Fibroblast of lung (primary cell): ENCODE results near the gene ZNRF3. TPM values are rescaled to one million over a fixed set of nuclear protein-coding genes. Genes with fewer than 3 reads are reported as not detected.

Experiments
- DNase-seq, 2 donors: peaks; one replicate each; pipeline versions ENCODE4 v3.0.0 to v3.0.0-alpha.2; 2010; ENCODE audit warnings: low read depth in 2 of 2
- H2AFZ ChIP-seq: 2 replicates; pipeline ENCODE4 v1.5.1; 2012; ENCODE audit warnings: low read length, control low read depth, inconsistent platforms
- H3K27ac ChIP-seq: 2 replicates; pipeline ENCODE4 v1.5.1; 2011; ENCODE audit warnings: low read length, control low read depth; ENCODE audit not compliant: insufficient read depth
- H3K27me3 ChIP-seq: 2 replicates; pipeline ENCODE4 v1.5.1; 2011; ENCODE audit warnings: mild to moderate bottlenecking, low read length; ENCODE audit not compliant: control insufficient read depth, insufficient read depth
- H3K36me3 ChIP-seq: 2 replicates; pipeline ENCODE4 v1.5.1; 2011; ENCODE audit warnings: low read length; ENCODE audit not compliant: control insufficient read depth, insufficient read depth
- H3K4me1 ChIP-seq: 2 replicates; pipeline ENCODE4 v1.5.1; 2011; ENCODE audit warnings: low read length; ENCODE audit not compliant: control insufficient read depth, insufficient read depth; ENCODE audit errors: extremely low read depth
- H3K4me2 ChIP-seq: 2 replicates; pipeline ENCODE4 v1.5.1; 2011; ENCODE audit warnings: low read length, control low read depth; ENCODE audit not compliant: insufficient read depth; ENCODE audit errors: extremely low read depth
- H3K4me3 ChIP-seq, 4 experiments: fragments of 200-600 bp in 1 of 4; sonication (generic) in 1 of 4; replicated peaks in 1 of 4; 2 replicates each; pipeline ENCODE4 v1.5.1; 2011 to 2016; ENCODE audit warnings: low read length in 4 of 4, low read depth in 3 of 4, mild to moderate bottlenecking in 3 of 4, control low read depth in 2 of 4, inconsistent platforms in 1 of 4, mixed read lengths in 1 of 4; ENCODE audit not compliant: insufficient read depth in 1 of 4; ENCODE audit errors: control extremely low read depth in 1 of 4
- H3K79me2 ChIP-seq: 2 replicates; pipeline ENCODE4 v1.5.1; 2012; ENCODE audit warnings: mild to moderate bottlenecking, low read length, inconsistent platforms; ENCODE audit not compliant: control insufficient read depth, insufficient read depth
- H3K9ac ChIP-seq: 2 replicates; pipeline ENCODE4 v1.5.1; 2011; ENCODE audit warnings: mild to moderate bottlenecking, low read length, control low read depth; ENCODE audit not compliant: insufficient read depth
- H3K9me3 ChIP-seq: 2 replicates; pipeline ENCODE4 v1.5.1; 2012; ENCODE audit warnings: low read depth, low read length; ENCODE audit not compliant: control insufficient read depth, insufficient read depth
- H4K20me1 ChIP-seq: 2 replicates; pipeline ENCODE4 v1.5.1; 2011; ENCODE audit warnings: low read length; ENCODE audit not compliant: control insufficient read depth, insufficient read depth; ENCODE audit errors: extremely low read depth
- EZH2 ChIP-seq: IDR thresholded peaks from 2 replicates; pipeline ENCODE4 v1.5.1; 2012; ENCODE audit warnings: low read length, control low read depth, mild to moderate bottlenecking; ENCODE audit errors: missing control alignments
- polyA plus RNA-seq, 2 donors: library from polyadenylated mRNA; depleted of rRNA in 1 of 2; stranded (reverse) in 1 of 2; unstranded in 1 of 2; fragments of >200 nt; gene quantifications; 2 replicates each; pipeline ENCODE4 v1.2.1, GENCODE V29; 2011 to 2012; ENCODE audit warnings: missing spikeins in 1 of 2
- total RNA-seq: library from RNA; depleted of rRNA; stranded (reverse); fragments of >200 nt; gene quantifications from 2 replicates; pipeline ENCODE4 v1.2.1, GENCODE V29; 2014
- TF ChIP-seq, protein P1 (sequence below), 2 donors: IDR thresholded peaks in 1 of 2; conservative IDR thresholded peaks in 1 of 2; 1 replicate in 1 of 2; 2 replicates in 1 of 2; pipeline ENCODE4 v1.5.1; 2011 to 2012; ENCODE audit warnings: low read length in 2 of 2, control low read depth in 1 of 2, inconsistent platforms in 1 of 2, low read depth in 1 of 2, mild to moderate bottlenecking in 1 of 2

ZNRF3 gene
- total and polyA plus RNA-seq, 2 donors (not counting 1 experiment from before 2014, with no cell fraction given) = 1.1 to 2.6 TPM

DNA sequence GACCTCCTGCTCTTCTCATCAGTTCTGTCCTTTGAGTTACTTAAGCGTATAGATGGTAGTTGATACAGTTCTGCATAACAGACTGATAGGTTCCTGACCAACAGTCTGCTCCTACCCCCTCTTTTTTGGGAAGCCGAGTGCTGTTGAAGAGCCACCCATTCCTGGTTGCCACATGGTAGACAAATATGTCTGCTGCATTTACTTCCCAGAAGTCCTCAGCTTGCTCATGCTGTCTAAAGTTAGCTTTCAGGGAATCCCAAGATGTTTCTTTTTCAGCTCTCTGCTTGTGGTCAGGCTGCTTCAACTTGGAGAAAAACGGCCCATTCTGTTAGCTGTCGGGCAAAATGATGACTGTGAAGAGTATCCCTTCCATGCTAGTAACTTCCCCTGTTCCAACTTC, 129.6 kb downstream of the ZNRF3 start:
- Histone ChIP-seq H3K4me1 (no peaks in the 10 kb centered on the region), H3K27ac (no peak overlapping the region), H3K4me3 (no peak overlapping the region), H3K4me2 (no peak overlapping the region), H4K20me1 (no peaks in the 10 kb centered on the region), H3K9me3 (no peaks in the 10 kb centered on the region), H2AFZ (no peak overlapping the region), H3K9ac (no peak overlapping the region), H3K36me3 (no peaks in the 10 kb centered on the region), H3K79me2 (no peaks in the 10 kb centered on the region), H3K27me3 (no peaks in the 10 kb centered on the region)
- TF ChIP-seq EZH2 = no peak
- no peak for DNase-seq

DNA sequence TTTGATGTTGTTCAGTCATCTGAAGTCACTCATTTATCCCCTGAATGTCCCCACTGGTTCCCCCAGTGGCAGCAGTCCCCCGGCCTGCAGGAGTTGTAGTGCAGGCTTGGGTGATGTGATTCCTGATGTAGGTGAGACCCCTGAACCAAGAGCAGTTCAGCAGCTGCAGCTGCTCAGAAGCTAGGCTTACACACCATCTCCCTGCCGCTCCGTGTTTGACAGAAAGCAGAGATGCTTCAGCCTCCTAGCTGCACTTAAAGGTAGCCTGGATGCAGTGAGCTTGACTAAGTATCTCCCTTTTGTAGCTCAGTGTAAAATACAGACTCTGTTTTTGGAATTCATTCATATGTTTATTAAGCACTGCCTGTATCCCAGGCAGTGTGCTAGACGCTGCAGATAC, 130.9 kb downstream of the ZNRF3 start:
- no peaks in the 10 kb centered on the region for H4K20me1 ChIP-seq
- no peak overlapping the region for H2AFZ ChIP-seq
- no peaks in the 10 kb centered on the region for H3K4me1 ChIP-seq
- no peak overlapping the region for H3K4me3 ChIP-seq
- H3K27ac ChIP-seq = no peak overlapping the region
- no peaks in the 10 kb centered on the region for H3K36me3 ChIP-seq
- DNase-seq = no peak
- H3K27me3 ChIP-seq = no peaks in the 10 kb centered on the region
- H3K79me2 ChIP-seq = no peaks in the 10 kb centered on the region
- no peak overlapping the region for H3K9ac ChIP-seq
- TF ChIP-seq, protein P1, sequence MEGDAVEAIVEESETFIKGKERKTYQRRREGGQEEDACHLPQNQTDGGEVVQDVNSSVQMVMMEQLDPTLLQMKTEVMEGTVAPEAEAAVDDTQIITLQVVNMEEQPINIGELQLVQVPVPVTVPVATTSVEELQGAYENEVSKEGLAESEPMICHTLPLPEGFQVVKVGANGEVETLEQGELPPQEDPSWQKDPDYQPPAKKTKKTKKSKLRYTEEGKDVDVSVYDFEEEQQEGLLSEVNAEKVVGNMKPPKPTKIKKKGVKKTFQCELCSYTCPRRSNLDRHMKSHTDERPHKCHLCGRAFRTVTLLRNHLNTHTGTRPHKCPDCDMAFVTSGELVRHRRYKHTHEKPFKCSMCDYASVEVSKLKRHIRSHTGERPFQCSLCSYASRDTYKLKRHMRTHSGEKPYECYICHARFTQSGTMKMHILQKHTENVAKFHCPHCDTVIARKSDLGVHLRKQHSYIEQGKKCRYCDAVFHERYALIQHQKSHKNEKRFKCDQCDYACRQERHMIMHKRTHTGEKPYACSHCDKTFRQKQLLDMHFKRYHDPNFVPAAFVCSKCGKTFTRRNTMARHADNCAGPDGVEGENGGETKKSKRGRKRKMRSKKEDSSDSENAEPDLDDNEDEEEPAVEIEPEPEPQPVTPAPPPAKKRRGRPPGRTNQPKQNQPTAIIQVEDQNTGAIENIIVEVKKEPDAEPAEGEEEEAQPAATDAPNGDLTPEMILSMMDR (conservative IDR thresholded peaks at IDR 0.05 in 1 of 2, IDR thresholded peaks at IDR 0.05 in 1 of 2; ENCODE audit: low read depth in 1 of 2, low read length in 2 of 2) = no peak
- TF ChIP-seq EZH2 = no peak
- no peak overlapping the region for H3K4me2 ChIP-seq
- H3K9me3 ChIP-seq = no peaks in the 10 kb centered on the region

DNA sequence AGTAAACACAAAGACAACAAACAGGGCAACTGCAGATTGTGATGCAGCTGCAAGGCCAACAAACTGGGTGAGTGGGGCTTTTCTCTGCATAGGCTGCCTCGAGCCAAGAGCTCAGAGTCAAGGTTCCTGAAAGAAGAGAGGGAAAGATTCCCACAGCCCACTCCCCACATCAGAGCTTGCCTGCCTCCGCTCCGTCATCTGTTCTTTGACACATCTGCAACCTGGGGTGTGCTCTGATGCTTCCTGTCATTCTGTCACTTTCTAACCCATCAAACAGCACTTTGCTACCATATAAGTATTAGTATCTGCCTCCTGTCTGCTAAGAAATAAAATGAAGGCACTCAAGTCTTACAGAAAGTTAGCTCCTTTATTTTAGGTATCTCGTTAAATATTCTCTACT, 131.4 kb downstream of the ZNRF3 start:
- H2AFZ ChIP-seq = no peak overlapping the region
- no peaks in the 10 kb centered on the region for H3K79me2 ChIP-seq
- H3K4me1 ChIP-seq = no peaks in the 10 kb centered on the region
- H3K27ac ChIP-seq = no peak overlapping the region
- no peaks in the 10 kb centered on the region for H3K27me3 ChIP-seq
- H3K4me2 ChIP-seq = no peak overlapping the region
- DNase-seq = no peak
- H3K4me3 ChIP-seq = no peak overlapping the region
- H3K36me3 ChIP-seq = no peaks in the 10 kb centered on the region
- no peaks in the 10 kb centered on the region for H4K20me1 ChIP-seq
- no peaks in the 10 kb centered on the region for H3K9me3 ChIP-seq
- no peak overlapping the region for H3K9ac ChIP-seq
- TF ChIP-seq, protein P1 (conservative IDR thresholded peaks at IDR 0.05 in 1 of 2, IDR thresholded peaks at IDR 0.05 in 1 of 2; ENCODE audit: low read depth in 1 of 2, low read length in 2 of 2) = no peak
- no peak for TF ChIP-seq EZH2
